DOHH2 (cell line): Measurements from ENCODE around the gene TNNC1.

Experiments used
- EZH2phosphoT487 ChIP-seq: fragments of 200-600 bp; sonication (generic); IDR thresholded peaks from 2 replicates; pipeline ENCODE4 v1.6.1; 2017; ENCODE audit warnings: borderline replicate concordance, mild to moderate bottlenecking, antibody characterized with exemption, low read length, moderate library complexity, mixed read lengths
- TF ChIP-seq, protein P1 (sequence below): fragments of 200-600 bp; sonication (generic); IDR thresholded peaks from one replicate; pipeline ENCODE4 v1.5.1; 2014; ENCODE audit warnings: antibody characterized with exemption, mild to moderate bottlenecking, low read depth, low read length; ENCODE audit not compliant: poor library complexity, severe bottlenecking

- TF ChIP-seq, protein P1, sequence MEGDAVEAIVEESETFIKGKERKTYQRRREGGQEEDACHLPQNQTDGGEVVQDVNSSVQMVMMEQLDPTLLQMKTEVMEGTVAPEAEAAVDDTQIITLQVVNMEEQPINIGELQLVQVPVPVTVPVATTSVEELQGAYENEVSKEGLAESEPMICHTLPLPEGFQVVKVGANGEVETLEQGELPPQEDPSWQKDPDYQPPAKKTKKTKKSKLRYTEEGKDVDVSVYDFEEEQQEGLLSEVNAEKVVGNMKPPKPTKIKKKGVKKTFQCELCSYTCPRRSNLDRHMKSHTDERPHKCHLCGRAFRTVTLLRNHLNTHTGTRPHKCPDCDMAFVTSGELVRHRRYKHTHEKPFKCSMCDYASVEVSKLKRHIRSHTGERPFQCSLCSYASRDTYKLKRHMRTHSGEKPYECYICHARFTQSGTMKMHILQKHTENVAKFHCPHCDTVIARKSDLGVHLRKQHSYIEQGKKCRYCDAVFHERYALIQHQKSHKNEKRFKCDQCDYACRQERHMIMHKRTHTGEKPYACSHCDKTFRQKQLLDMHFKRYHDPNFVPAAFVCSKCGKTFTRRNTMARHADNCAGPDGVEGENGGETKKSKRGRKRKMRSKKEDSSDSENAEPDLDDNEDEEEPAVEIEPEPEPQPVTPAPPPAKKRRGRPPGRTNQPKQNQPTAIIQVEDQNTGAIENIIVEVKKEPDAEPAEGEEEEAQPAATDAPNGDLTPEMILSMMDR, result no peak
- no peak for TF ChIP-seq EZH2phosphoT487
Measured at GRCh38 chr3:52433996-52434479, 19.8 kb downstream of the TNNC1 start.
